ENCODE measurements around the gene LRRC9.
A peak's percentile ranks its signal among the peaks of the same experiment; 100 is the strongest.
"Not testable (repeated sequence)": the region's sequence is repeated elsewhere in the genome, so short reads cannot be mapped to it uniquely, and the experiment has no call there.

The LRRC9 gene

DNA sequence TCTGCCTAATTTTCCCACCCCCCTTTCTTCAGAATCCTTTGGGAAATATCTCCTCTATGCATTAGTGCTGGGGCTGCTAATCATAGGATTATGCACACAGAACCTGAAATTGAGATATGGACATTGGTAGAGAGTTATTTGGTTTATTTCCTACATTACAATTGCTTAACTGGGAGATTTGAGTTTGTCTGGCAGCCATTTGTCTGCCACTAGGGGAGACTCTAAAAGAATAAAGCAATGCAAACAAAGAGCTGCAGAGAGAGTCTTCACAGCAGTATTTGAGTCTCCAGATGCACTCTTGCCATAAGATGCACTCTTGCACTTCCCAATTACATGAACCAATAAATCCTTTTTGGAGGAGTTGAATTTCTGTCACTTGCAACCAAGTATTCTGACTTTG is 159.8 kb downstream of the LRRC9 start:
- no peaks in the 10 kb centered on the region for H3K9me3 Mint-ChIP-seq
- H3K4me1 Mint-ChIP-seq, result no peaks in the 10 kb centered on the region
- peaks cover 8% of the 10 kb centered on the region for H3K27me3 Mint-ChIP-seq
- no peak overlapping the region for H3K4me3 Mint-ChIP-seq
- ATAC-seq, result no peak
- no peak overlapping the region for H3K27ac Mint-ChIP-seq
- H3K36me3 Mint-ChIP-seq, result no peaks in the 10 kb centered on the region

DNA sequence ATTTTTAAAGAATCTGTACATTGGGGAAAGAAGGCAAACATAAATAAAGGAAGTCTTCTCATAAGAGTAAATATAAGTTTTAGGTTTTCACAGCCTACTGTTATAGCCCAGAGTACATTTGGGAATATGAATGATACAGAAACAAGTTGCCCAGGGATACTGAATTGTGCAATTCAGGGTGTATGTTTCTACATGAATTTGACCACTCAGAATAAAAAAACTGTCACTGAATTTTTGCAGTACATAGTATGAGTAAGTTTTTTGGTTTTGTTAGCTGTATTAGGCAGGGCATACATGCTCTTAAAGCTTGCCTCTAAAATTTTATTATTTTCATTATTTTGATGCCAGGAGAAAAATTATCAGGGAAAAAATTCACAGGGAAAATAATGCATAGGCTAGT is 165.1 kb downstream of the LRRC9 start:
- H3K4me1 Mint-ChIP-seq, result no peaks in the 10 kb centered on the region
- no peaks in the 10 kb centered on the region for H3K27me3 Mint-ChIP-seq
- no peaks in the 10 kb centered on the region for H3K9me3 Mint-ChIP-seq
- no peak for ATAC-seq
- no peak overlapping the region for H3K27ac Mint-ChIP-seq
- no peak overlapping the region for H3K4me3 Mint-ChIP-seq
- H3K36me3 Mint-ChIP-seq, result no peaks in the 10 kb centered on the region

GRCh38 chr14:60085693-60086092 is 165.7 kb downstream of the LRRC9 start:
- Mint-ChIP-seq H3K9me3 (no peaks in the 10 kb centered on the region), H3K36me3 (no peaks in the 10 kb centered on the region), H3K27ac (no peak overlapping the region), H3K4me3 (no peak overlapping the region), H3K27me3 (no peaks in the 10 kb centered on the region), H3K4me1 (no peaks in the 10 kb centered on the region)
- no peak for ATAC-seq

DNA sequence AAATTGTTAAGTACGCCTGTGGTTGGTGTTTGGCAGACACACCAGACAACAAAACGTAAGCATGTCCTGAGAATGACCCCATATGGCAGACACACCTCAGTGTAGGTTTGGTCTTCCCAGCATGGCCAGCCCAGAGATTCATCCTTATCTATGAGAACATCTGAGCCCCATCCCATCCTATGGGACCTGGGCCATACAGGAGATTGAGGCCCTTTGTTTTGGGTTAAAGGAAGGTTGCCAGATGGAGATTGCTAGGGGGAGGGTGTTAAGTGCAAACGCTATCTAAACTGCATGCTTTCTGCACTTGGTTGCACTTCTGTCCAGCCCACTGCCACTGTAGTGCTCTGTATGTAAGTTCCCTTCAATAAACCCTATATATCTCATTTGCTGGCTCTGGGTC is 167.7 kb downstream of the LRRC9 start:
- H3K27me3 Mint-ChIP-seq, result no peaks in the 10 kb centered on the region
- H3K4me3 Mint-ChIP-seq, result no peak overlapping the region
- no peaks in the 10 kb centered on the region for H3K36me3 Mint-ChIP-seq
- no peak for ATAC-seq
- no peaks in the 10 kb centered on the region for H3K9me3 Mint-ChIP-seq
- H3K27ac Mint-ChIP-seq, result no peak overlapping the region
- peaks cover 3% of the 10 kb centered on the region for H3K4me1 Mint-ChIP-seq

DNA sequence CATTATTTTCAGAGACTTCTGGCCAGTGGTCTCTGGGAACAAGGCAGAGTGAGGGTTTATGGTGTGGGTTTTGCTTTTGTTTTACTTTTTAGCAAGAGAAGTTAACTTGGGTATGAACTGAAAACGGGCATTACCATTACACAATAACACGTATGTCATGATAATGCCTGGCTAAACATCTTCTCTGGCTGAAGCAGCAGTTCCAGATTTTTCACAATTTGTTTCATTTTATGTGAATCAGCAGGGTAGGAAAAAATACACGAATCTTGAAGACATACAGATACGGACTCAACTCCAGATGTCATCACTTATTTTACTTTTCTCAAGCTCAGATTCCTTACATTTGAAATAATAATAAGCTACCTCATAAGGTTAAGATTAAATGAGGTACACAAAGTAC is 169.3 kb downstream of the LRRC9 start:
- Mint-ChIP-seq H3K4me1 (peaks cover 18% of the 10 kb centered on the region), H3K27ac (no peak overlapping the region), H3K4me3 (no peak overlapping the region), H3K27me3 (no peaks in the 10 kb centered on the region), H3K36me3 (peaks cover 2% of the 10 kb centered on the region), H3K9me3 (no peaks in the 10 kb centered on the region)
- no peak for ATAC-seq

DNA sequence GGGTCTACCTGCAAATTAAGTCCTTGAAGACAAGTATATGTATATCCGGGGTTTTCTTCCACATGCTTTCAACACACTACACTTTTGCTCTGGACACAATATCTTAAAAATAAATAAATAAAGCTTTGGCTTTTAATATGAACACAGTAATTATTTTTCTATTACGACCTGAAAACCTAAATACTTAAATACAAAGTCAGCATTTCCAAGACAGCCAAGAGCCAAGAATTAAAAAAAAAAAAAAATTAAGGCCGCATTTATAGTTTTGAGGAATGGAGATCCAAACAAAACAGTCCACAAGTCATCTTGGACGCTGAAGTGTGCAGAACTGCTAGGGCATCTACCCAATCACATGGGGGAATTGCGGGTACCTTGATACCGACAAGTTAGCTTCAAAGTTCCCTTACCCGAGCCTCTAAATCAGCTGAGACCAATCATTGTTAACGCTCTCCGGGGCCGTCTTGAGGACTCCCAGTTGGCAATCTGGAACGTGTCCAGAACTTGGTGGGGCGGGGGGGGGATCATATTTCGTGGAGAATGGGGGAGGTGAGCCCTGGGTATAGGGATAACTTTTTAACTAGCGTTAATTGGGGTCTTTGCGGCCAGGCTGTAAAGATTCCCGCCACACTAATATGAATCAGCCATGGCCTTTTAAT is 171.0 kb downstream of the LRRC9 start:
- H3K9me3 Mint-ChIP-seq, result no peaks in the 10 kb centered on the region
- no peaks in the 10 kb centered on the region for H3K27me3 Mint-ChIP-seq
- H3K4me3 Mint-ChIP-seq, result peak overlapping the region; percentile 87
- no peak for ATAC-seq
- H3K36me3 Mint-ChIP-seq, result peaks cover 10% of the 10 kb centered on the region
- peak overlapping the region; percentile 89 for H3K27ac Mint-ChIP-seq
- H3K4me1 Mint-ChIP-seq, result peaks cover 35% of the 10 kb centered on the region

DNA sequence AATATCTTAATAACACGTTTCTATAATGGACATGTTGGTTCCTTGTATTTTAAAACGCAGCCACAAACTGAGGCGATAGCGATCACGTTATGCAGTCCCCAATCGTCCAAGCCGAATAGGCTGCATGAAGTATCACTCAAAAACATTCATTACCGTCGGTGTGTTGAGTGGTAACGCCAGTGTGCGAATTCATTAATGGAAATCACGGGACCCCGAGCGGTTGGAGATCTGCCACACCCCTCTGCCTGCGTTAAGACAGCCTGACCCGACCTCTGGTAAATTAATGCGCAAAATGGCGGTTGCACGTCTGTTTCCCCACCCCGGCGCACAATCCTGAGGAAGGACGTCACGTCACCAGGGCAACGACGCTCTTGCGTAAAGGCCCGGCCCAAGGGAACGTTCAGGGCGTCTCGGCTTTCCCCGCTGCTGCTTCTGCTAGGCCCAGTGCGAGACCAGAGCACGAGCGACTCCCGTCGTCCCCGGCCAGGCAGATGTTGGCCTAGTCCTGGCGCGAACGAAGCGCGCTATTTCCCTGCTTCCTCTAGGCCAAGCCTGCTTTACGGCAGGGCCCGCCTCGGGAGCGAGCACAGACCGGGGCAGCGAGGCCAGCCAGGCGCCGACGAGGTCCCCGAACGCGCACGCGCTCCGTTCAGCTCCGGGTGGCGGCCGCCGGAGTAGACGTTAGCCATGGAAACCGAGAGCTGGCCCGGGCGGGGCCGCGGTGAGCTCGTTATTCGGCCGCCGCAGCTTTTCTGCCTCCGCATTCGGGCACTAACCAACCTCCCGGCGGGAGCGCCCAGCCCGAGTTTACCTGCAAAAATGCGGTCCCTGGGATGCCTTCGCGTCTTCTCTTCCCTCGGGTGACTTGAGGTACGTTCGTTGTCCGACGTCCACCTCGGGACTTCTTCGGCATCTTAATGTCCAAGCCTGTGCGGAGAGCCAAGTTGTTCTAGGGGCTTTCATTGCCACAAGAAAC is 171.9 kb downstream of the LRRC9 start, which contains the start of gene PCNX4:
Gene PCNX4, plus strand, starts transcription at position 374 of the 976 bp plus-strand sequence. CDS start 15,716 bp downstream, outside the sequence.
- peak within 1 kb of the TSS; percentile 89 for H3K27ac Mint-ChIP-seq
- H3K4me3 Mint-ChIP-seq, result peak within 1 kb of the TSS; percentile 87
- H3K36me3 Mint-ChIP-seq, result peaks cover 10% of the 10 kb centered on the region
- peaks cover 35% of the 10 kb centered on the region for H3K4me1 Mint-ChIP-seq
- H3K27me3 Mint-ChIP-seq, result no peaks in the 10 kb centered on the region
- no peaks in the 10 kb centered on the region for H3K9me3 Mint-ChIP-seq
- peak; percentile 99 for ATAC-seq

GRCh38 chr14:60092526-60092920 is 172.6 kb downstream of the LRRC9 start:
- no peaks in the 10 kb centered on the region for H3K9me3 Mint-ChIP-seq
- no peak for ATAC-seq
- H3K27me3 Mint-ChIP-seq, result no peaks in the 10 kb centered on the region

DNA sequence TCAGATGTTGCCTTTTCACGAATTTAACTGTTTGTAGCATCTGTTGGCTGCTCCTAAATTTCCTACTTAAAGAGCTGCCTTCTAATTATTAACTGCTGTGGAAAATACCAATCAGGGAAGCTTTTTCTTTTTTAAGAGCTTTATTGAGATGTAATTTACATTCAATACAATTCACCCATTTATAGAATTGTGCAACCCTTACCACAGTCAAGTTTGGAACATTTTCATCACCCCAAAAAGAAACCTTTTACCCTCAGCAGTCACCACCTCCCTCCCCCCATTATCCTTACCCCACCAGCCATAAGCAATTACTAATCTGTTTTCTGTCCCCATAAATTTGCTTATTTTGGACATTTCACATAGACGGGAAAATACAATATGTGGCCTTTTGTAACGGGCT is 173.1 kb downstream of the LRRC9 start:
- Mint-ChIP-seq H3K27ac (peak overlapping the region; percentile 89), H3K4me3 (peak overlapping the region; percentile 87), H3K27me3 (no peaks in the 10 kb centered on the region), H3K36me3 (peaks cover 17% of the 10 kb centered on the region), H3K9me3 (no peaks in the 10 kb centered on the region), H3K4me1 (peaks cover 35% of the 10 kb centered on the region)
- ATAC-seq, result no peak

More at GRCh38 chr14:60092526-60092920, 172.6 kb downstream of the LRRC9 start:
- Mint-ChIP-seq H3K27ac (peak overlapping the region; percentile 89), H3K36me3 (peaks cover 11% of the 10 kb centered on the region), H3K4me3 (peak overlapping the region; percentile 87), H3K4me1 (peaks cover 35% of the 10 kb centered on the region)

GRCh38 chr14:60093606-60094005 is 173.7 kb downstream of the LRRC9 start:
- H3K9me3 Mint-ChIP-seq, result no peaks in the 10 kb centered on the region
- no peaks in the 10 kb centered on the region for H3K27me3 Mint-ChIP-seq
- peak overlapping the region; percentile 87 for H3K4me3 Mint-ChIP-seq
- peaks cover 35% of the 10 kb centered on the region for H3K4me1 Mint-ChIP-seq
- H3K27ac Mint-ChIP-seq, result peak overlapping the region; percentile 89
- ATAC-seq, result no peak
- H3K36me3 Mint-ChIP-seq, result peaks cover 22% of the 10 kb centered on the region

GRCh38 chr14:60094306-60094897 is 174.5 kb downstream of the LRRC9 start:
- Mint-ChIP-seq H3K27me3 (no peaks in the 10 kb centered on the region), H3K9me3 (no peaks in the 10 kb centered on the region), H3K36me3 (peaks cover 22% of the 10 kb centered on the region), H3K4me3 (peak overlapping the region; percentile 60), H3K27ac (no peak overlapping the region), H3K4me1 (peaks cover 35% of the 10 kb centered on the region)
- ATAC-seq, result no peak

GRCh38 chr14:60095231-60095630 is 175.3 kb downstream of the LRRC9 start:
- Mint-ChIP-seq H3K36me3 (peaks cover 22% of the 10 kb centered on the region), H3K27me3 (no peaks in the 10 kb centered on the region), H3K4me1 (peaks cover 35% of the 10 kb centered on the region), H3K4me3 (no peak overlapping the region), H3K9me3 (no peaks in the 10 kb centered on the region), H3K27ac (no peak overlapping the region)
- ATAC-seq, result no peak

- Mint-ChIP-seq H3K36me3 (peaks cover 26% of the 10 kb centered on the region), H3K27ac (no peak overlapping the region), H3K9me3 (no peaks in the 10 kb centered on the region), H3K27me3 (no peaks in the 10 kb centered on the region), H3K4me1 (peaks cover 40% of the 10 kb centered on the region), H3K4me3 (no peak overlapping the region)
- ATAC-seq, result no peak
These were observed 176.0 kb downstream of the LRRC9 start for GRCh38 chr14:60095781-60096450.

DNA sequence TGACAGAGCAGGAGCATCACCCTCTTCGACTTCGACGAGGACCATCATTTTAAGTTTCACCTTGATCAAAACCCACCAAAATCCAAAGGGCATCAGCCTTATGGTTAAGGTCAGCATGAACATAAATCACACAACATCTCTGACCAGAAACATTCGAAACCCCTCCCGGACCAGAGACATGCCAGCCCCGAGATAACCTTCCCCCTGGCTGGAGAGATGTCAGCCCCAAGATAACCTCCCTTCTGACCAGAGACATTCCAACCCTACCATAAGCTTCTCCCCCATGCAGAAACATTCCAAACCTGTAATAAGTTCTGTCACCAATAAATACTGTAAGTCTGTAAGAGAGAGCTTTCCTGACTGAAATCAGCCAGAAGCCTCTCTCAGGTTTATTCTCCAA is 178.0 kb downstream of the LRRC9 start:
- peaks cover 37% of the 10 kb centered on the region for H3K4me1 Mint-ChIP-seq
- no peaks in the 10 kb centered on the region for H3K9me3 Mint-ChIP-seq
- ATAC-seq, result no peak
- no peak overlapping the region for H3K27ac Mint-ChIP-seq
- H3K27me3 Mint-ChIP-seq, result no peaks in the 10 kb centered on the region
- H3K36me3 Mint-ChIP-seq, result peaks cover 29% of the 10 kb centered on the region
- H3K4me3 Mint-ChIP-seq, result no peak overlapping the region

- not testable (repeated sequence) for H3K9me3 Mint-ChIP-seq, H3K27me3 Mint-ChIP-seq, ATAC-seq, H3K27ac Mint-ChIP-seq, H3K4me3 Mint-ChIP-seq
- Mint-ChIP-seq H3K4me1 (peaks cover 18% of the 10 kb centered on the region), H3K36me3 (peaks cover 32% of the 10 kb centered on the region)
These were observed 179.9 kb downstream of the LRRC9 start for GRCh38 chr14:60099855-60100254.
